ENCODE measurements around the gene LYST. TPM values are rescaled to one million over a fixed set of nuclear protein-coding genes. Genes with fewer than 3 reads are reported as not detected.

Gene LYST
- total and polyA plus RNA-seq, 2 donors (not counting 1 experiment from before 2014, with no cell fraction given), result 7.5 to 50.2 TPM

DNA sequence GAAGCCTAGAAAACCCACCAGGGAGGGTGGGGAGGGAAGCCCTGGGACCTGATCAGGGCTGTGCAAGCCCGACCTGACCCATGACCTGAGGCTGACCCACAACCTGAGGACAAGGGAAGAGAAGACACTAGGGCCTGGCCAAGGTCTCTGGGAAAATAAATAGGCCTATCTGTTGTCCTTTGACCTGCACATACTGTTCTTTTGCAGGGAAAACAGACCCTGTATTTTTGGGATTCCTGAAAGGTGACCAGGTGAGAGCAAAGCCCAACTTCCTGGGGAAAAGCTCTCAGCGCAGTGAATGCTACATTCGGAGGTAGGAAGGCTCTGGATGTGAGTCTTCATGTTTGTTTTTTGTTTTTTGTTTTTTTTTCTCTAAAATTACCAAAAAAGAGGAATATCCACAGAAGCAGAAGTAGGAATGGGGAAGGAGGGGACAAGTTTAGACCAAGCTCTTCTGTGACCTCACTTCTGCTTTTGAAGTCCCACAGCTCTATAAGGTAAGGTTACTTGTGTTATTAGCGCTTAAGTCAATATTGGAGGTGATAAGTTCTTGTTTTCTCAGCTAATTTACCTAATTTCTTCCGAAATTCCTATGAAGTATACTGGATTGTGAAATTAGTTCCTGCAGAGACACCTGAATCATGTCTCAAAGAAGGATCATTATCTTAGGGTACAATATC lies 26.2 kb upstream of the LYST start:
- no peak for TF ChIP-seq EZH2 (IDR thresholded peaks at IDR 0.05; ENCODE audit: low read length, missing control alignments)
- TF ChIP-seq, protein P1, sequence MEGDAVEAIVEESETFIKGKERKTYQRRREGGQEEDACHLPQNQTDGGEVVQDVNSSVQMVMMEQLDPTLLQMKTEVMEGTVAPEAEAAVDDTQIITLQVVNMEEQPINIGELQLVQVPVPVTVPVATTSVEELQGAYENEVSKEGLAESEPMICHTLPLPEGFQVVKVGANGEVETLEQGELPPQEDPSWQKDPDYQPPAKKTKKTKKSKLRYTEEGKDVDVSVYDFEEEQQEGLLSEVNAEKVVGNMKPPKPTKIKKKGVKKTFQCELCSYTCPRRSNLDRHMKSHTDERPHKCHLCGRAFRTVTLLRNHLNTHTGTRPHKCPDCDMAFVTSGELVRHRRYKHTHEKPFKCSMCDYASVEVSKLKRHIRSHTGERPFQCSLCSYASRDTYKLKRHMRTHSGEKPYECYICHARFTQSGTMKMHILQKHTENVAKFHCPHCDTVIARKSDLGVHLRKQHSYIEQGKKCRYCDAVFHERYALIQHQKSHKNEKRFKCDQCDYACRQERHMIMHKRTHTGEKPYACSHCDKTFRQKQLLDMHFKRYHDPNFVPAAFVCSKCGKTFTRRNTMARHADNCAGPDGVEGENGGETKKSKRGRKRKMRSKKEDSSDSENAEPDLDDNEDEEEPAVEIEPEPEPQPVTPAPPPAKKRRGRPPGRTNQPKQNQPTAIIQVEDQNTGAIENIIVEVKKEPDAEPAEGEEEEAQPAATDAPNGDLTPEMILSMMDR (conservative IDR thresholded peaks at IDR 0.05 in 1 of 2, IDR thresholded peaks at IDR 0.05 in 1 of 2; ENCODE audit: low read depth in 1 of 2, low read length in 2 of 2), result no peak
- no peak overlapping the region for H3K4me2 ChIP-seq (ENCODE audit: extremely low read depth, insufficient read depth, low read length)
- H3K27ac ChIP-seq (ENCODE audit: insufficient read depth, low read length), result no peak overlapping the region
- DNase-seq (ENCODE audit: low read depth in 2 of 2), result no peak
- no peaks in the 10 kb centered on the region for H3K27me3 ChIP-seq (ENCODE audit: control insufficient read depth, insufficient read depth, low read length)
- no peak overlapping the region for H3K9ac ChIP-seq (ENCODE audit: insufficient read depth, low read length)
- H3K79me2 ChIP-seq (ENCODE audit: control insufficient read depth, insufficient read depth, low read length), result no peaks in the 10 kb centered on the region
- H2AFZ ChIP-seq (ENCODE audit: low read length), result no peak overlapping the region
- no peaks in the 10 kb centered on the region for H3K9me3 ChIP-seq (ENCODE audit: control insufficient read depth, insufficient read depth, low read depth, low read length)
- H4K20me1 ChIP-seq (ENCODE audit: control insufficient read depth, extremely low read depth, insufficient read depth, low read length), result no peaks in the 10 kb centered on the region
- H3K36me3 ChIP-seq (ENCODE audit: control insufficient read depth, insufficient read depth, low read length), result no peaks in the 10 kb centered on the region
- H3K4me3 ChIP-seq (replicated peaks in 1 of 4; ENCODE audit: control extremely low read depth in 1 of 4, insufficient read depth in 1 of 4, low read depth in 3 of 4, low read length in 4 of 4), result no peak overlapping the region
- H3K4me1 ChIP-seq (ENCODE audit: control insufficient read depth, extremely low read depth, insufficient read depth, low read length), result no peaks in the 10 kb centered on the region

DNA sequence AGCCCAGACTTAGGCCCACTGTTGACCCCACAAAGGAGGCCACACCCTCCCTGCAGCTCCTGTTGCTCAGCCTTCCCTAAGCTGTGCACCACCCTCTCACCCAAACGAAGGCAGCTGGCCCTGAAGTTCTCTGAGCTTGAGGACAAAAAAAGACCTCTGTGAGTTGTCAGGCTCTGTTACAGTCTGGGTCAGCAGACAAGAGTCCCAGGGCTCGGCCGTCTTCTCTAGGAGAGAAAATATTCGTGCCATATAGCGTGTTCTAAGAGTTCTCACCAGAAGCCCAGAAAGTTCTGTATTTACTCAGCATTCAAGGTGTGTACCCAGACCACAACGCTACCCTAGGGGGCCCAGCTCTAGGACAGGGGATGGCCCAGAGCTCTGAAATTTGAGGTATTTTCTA lies 25.5 kb upstream of the LYST start:
- Histone ChIP-seq H3K79me2 (ENCODE audit: control insufficient read depth, insufficient read depth, low read length) (no peaks in the 10 kb centered on the region), H4K20me1 (ENCODE audit: control insufficient read depth, extremely low read depth, insufficient read depth, low read length) (no peaks in the 10 kb centered on the region), H3K4me2 (ENCODE audit: extremely low read depth, insufficient read depth, low read length) (no peak overlapping the region), H3K4me3 (replicated peaks in 1 of 4; ENCODE audit: control extremely low read depth in 1 of 4, insufficient read depth in 1 of 4, low read depth in 3 of 4, low read length in 4 of 4) (no peak overlapping the region), H3K9me3 (ENCODE audit: control insufficient read depth, insufficient read depth, low read depth, low read length) (no peaks in the 10 kb centered on the region), H3K27ac (ENCODE audit: insufficient read depth, low read length) (no peak overlapping the region), H3K9ac (ENCODE audit: insufficient read depth, low read length) (no peak overlapping the region), H3K36me3 (ENCODE audit: control insufficient read depth, insufficient read depth, low read length) (no peaks in the 10 kb centered on the region), H3K27me3 (ENCODE audit: control insufficient read depth, insufficient read depth, low read length) (no peaks in the 10 kb centered on the region), H3K4me1 (ENCODE audit: control insufficient read depth, extremely low read depth, insufficient read depth, low read length) (no peaks in the 10 kb centered on the region), H2AFZ (ENCODE audit: low read length) (no peak overlapping the region)
- no peak for DNase-seq (ENCODE audit: low read depth in 2 of 2)
- TF ChIP-seq, protein P1 (conservative IDR thresholded peaks at IDR 0.05 in 1 of 2, IDR thresholded peaks at IDR 0.05 in 1 of 2; ENCODE audit: low read depth in 1 of 2, low read length in 2 of 2), result no peak
- no peak for TF ChIP-seq EZH2 (IDR thresholded peaks at IDR 0.05; ENCODE audit: low read length, missing control alignments)

DNA sequence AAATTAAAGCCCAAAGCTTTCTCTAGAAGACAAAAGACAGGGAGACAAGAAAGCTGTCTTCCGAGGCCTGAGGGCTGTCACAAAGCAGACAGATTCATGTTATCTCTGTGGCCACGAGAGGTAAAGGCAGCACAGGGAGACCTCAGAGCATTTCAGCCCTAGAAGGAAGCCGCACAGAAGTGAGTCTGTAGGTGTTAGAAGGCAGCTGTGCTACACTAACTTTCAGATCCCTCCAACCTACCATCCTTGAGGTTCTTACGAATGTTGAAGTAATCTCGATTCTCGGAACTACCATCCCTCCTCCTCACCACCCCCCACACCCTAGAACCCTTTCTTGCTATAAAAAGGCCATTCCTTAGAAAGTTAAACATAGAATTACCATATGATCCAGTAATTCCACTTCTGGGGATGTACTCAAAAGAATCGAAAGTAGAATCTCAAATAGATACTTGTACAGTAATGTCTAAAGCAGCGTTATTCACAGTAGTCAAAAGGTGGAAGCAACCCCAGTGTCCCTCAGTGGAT lies 21.5 kb upstream of the LYST start:
- no peaks in the 10 kb centered on the region for H3K79me2 ChIP-seq (ENCODE audit: control insufficient read depth, insufficient read depth, low read length)
- H2AFZ ChIP-seq (ENCODE audit: low read length), result no peak overlapping the region
- H3K36me3 ChIP-seq (ENCODE audit: control insufficient read depth, insufficient read depth, low read length), result no peaks in the 10 kb centered on the region
- H4K20me1 ChIP-seq (ENCODE audit: control insufficient read depth, extremely low read depth, insufficient read depth, low read length), result no peaks in the 10 kb centered on the region
- H3K4me2 ChIP-seq (ENCODE audit: extremely low read depth, insufficient read depth, low read length), result no peak overlapping the region
- no peaks in the 10 kb centered on the region for H3K27me3 ChIP-seq (ENCODE audit: control insufficient read depth, insufficient read depth, low read length)
- no peak overlapping the region for H3K27ac ChIP-seq (ENCODE audit: insufficient read depth, low read length)
- H3K9ac ChIP-seq (ENCODE audit: insufficient read depth, low read length), result no peak overlapping the region
- no peak for DNase-seq (ENCODE audit: low read depth in 2 of 2)
- no peak overlapping the region for H3K4me3 ChIP-seq (replicated peaks in 1 of 4; ENCODE audit: control extremely low read depth in 1 of 4, insufficient read depth in 1 of 4, low read depth in 3 of 4, low read length in 4 of 4)
- H3K9me3 ChIP-seq (ENCODE audit: control insufficient read depth, insufficient read depth, low read depth, low read length), result no peaks in the 10 kb centered on the region
- TF ChIP-seq EZH2 (IDR thresholded peaks at IDR 0.05; ENCODE audit: low read length, missing control alignments), result no peak
- TF ChIP-seq, protein P1 (conservative IDR thresholded peaks at IDR 0.05 in 1 of 2, IDR thresholded peaks at IDR 0.05 in 1 of 2; ENCODE audit: low read depth in 1 of 2, low read length in 2 of 2), result no peak
- H3K4me1 ChIP-seq (ENCODE audit: control insufficient read depth, extremely low read depth, insufficient read depth, low read length), result peaks cover 3% of the 10 kb centered on the region

Measured in fibroblast of lung (primary cell).